GM12865 (cell line): ENCODE data around the gene KATNIP.

Experiments
- DNase-seq: peaks from one replicate; pipeline ENCODE4 v3.0.0; 2010; ENCODE audit warnings: low read depth
- H3K4me3 ChIP-seq: 2 replicates; pipeline ENCODE4 v1.5.1; 2011; ENCODE audit warnings: mild to moderate bottlenecking, low read depth, low read length, control low read depth
- TF ChIP-seq, protein P1 (sequence below): IDR thresholded peaks from 2 replicates; pipeline ENCODE4 v1.5.1; 2011; ENCODE audit warnings: low read length, control low read depth, low read depth, inconsistent platforms; ENCODE audit not compliant: insufficient read depth; ENCODE audit errors: missing control alignments

The KATNIP gene

DNA sequence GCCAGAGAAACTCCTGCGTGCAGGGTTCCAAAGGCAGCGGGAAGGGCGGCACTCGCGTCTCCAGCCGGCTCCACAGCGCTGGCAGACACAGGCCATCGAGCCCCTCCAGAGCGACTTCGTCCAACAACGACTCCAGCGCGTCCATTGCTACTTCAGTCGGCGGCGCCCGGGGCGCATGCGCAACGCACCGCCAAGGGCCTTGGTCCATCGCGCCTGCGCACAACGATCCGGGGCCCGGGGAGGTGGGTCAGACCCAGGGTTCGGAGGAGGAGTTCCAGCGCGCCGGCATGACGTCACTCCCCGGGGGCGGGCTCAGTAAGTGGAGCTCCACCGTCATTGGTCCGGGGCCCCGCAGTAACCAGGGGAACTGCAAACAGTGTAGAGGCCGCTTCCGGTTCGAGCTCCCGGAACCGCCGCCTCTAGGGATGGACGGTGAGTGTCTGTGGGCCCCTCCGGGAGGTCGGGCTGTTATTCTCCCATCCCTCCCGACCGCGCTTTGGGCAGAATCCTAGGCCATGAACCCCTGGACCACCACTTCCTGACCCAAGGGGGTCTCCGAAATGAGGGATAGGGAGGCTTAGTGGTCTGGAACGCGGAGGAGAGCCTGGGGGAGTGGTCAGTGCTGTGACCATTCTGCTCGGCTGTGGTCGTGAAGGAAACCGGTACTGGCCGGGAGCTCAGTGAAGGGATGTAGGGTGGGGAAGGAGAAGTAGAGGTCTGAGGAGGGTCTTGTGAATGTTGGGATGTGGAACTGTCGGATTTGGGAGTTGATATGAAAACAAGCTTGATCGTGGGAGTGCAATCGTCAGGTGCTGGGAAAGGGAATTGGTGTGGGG is at the start of gene KATNIP, which contains the start of gene GTF3C1:
KATNIP (plus strand) TSS at position 399 of the 836 bp plus-strand sequence; CDS start at position 426, 27 bp downstream.
GTF3C1 (minus strand) TSS at position 168 of the 836 bp plus-strand sequence; CDS start at position 145, 23 bp downstream.
- DNase-seq: peak; percentile 99
- peak within 1 kb of the TSS; percentile 88 for H3K4me3 ChIP-seq
- TF ChIP-seq, protein P1, sequence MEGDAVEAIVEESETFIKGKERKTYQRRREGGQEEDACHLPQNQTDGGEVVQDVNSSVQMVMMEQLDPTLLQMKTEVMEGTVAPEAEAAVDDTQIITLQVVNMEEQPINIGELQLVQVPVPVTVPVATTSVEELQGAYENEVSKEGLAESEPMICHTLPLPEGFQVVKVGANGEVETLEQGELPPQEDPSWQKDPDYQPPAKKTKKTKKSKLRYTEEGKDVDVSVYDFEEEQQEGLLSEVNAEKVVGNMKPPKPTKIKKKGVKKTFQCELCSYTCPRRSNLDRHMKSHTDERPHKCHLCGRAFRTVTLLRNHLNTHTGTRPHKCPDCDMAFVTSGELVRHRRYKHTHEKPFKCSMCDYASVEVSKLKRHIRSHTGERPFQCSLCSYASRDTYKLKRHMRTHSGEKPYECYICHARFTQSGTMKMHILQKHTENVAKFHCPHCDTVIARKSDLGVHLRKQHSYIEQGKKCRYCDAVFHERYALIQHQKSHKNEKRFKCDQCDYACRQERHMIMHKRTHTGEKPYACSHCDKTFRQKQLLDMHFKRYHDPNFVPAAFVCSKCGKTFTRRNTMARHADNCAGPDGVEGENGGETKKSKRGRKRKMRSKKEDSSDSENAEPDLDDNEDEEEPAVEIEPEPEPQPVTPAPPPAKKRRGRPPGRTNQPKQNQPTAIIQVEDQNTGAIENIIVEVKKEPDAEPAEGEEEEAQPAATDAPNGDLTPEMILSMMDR: no peak

DNA sequence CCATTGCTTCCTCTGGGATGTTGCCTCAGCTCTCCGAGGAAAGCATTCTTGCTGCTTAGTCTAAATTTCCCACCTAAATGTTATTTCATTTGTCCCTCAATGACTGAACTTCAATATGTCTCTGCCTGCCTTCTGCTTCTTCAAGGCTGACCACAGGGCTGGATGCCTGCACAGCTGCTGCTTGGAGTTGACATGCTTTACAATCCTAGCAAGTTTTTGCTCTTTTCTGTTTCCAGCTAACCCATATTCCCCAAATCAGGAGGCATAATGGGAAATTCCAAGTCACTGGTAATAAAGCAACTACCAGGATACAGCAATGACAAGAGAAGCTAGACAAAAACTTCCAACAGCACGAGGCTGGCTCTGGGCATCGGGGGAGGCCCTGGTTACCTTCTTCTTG is 49.1 kb upstream of the KATNIP start:
- TF ChIP-seq, protein P1: no peak
- no peak for DNase-seq
- no peak overlapping the region for H3K4me3 ChIP-seq

DNA sequence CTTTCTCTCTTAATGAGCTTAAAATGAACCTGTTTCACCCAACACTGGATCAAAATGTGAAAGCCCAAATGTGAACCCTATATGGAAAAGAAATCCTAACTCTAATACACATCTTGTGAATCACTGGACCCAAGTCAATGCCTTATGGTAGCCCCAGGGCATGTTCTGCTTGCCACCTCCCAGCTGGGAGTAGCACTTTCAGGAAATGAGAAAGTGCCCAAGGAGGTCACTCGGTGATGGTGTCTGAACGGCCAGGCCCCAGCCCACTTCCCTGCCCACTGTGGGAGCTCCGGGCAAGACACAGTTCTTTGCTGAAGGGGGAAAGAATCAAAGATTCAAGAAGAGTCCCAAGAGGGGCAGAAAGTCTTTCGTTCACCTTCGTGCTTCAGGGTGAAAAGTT is 46.3 kb upstream of the KATNIP start:
- TF ChIP-seq, protein P1: no peak
- H3K4me3 ChIP-seq: no peak overlapping the region
- DNase-seq: no peak

DNA sequence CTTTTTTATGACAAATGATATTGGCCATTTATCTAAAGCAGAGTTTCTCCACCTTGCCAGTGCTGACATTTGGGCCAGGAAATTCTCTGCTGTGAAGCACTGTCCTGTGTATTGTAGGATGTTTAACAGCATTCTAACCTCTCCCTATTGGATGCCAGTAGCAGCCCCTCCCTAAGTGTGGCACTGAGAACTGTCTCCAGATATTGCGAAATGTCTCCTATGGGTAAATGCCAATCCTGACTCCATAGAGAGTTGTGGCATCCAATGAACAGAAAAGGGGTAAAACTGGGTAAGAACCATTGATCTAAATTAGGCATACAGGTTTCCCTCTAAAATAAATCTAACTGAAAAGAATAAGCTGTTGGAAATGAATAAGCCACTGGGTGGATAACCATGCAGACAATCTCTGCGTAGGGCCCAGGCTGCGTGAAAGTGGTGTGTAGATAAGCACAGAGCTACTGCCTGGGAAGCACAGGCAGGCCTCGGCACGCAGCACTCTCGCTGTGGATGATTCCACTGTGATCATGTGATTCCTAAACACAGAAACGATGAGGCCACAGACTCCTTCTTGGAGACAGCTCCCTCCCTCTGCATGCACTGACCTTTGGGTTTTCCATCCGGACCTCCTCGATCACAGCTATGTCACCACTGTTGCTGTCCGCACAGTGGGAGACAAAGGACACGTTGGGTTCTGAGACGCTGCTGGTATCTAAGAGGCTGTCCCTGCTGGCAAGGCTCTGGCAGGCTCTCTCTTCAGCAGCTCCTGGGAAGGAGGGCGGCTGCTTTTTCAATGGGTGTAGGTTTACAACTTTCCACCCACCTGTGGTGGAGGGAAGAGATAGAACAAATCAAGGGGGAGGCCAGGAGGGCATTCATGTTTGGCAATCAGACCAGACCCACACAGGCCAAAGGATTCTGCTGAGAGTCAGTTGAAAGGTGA is 44.4 kb upstream of the KATNIP start:
- no peak overlapping the region for H3K4me3 ChIP-seq
- no peak for DNase-seq
- TF ChIP-seq, protein P1: no peak

DNA sequence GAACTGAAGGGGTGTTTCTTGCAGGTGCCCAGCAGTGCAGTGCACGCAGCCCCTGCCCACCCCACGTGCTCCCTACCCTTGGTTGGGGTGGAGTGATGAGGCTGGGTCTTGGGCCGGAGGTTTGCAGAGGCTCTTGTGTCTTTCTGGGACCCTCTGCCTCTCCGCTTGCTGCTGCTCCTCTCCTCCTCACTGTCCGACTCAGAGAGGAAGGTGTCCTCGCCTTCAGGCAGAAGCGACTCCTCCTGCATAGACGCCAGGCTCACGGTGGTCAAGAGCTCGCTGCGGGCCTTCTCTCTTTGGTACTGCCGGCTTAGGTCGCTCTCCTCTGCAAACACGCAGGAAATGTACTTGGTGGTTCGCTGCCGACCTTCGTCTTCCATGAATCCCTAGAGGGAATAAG is 43.2 kb upstream of the KATNIP start:
- H3K4me3 ChIP-seq: no peak overlapping the region
- TF ChIP-seq, protein P1: no peak
- no peak for DNase-seq

DNA sequence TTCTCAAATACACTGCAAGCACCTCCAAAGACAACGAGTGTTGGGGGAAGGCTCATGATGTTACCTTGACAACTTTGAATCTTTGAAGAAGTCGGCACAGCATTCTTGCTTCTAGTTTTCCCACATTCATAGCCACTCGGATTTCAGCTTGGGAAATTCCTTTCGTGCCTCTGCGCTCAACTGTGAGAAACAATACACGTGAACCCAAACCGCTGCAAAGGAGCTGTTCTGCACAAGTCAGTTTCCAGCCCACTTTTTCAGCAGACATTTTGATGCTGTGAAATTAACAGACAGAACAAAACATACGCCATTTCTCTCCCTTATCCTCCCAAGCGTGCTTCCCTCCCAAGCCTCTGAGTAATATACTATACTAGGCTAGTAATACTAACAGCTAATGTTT is 41.5 kb upstream of the KATNIP start:
- no peak overlapping the region for H3K4me3 ChIP-seq
- TF ChIP-seq, protein P1: no peak
- DNase-seq: no peak
